HG03095 (cell line): ENCODE measurements around the gene LSM2.

Experiments
- ATAC-seq: cut with Tn5 transposase; IDR thresholded peaks from one replicate; pipeline ENCODE4 v1.9.1; 2021; ENCODE audit warnings: moderate library complexity; ENCODE audit not compliant: unreplicated experiment

The LSM2 gene

DNA sequence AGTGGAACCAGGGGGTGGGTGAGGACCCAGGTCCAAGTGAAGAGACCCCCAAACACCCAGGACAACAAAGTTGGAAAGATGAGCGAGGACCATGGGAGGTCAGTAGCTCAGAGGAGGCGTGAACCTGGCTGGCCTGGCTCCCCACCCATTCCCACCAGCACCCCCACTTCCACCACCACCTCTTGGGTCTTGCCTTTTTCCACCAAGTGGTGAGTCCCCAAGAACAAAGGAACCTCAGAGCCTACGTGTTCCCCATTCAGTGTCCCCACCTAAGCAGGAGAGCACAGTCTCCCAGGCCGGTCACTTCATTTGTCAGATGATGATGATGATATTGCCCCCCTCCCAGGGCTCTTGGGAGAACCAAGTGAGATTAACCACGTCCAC, 29.1 kb downstream of the LSM2 start:
- ATAC-seq = no peak

DNA sequence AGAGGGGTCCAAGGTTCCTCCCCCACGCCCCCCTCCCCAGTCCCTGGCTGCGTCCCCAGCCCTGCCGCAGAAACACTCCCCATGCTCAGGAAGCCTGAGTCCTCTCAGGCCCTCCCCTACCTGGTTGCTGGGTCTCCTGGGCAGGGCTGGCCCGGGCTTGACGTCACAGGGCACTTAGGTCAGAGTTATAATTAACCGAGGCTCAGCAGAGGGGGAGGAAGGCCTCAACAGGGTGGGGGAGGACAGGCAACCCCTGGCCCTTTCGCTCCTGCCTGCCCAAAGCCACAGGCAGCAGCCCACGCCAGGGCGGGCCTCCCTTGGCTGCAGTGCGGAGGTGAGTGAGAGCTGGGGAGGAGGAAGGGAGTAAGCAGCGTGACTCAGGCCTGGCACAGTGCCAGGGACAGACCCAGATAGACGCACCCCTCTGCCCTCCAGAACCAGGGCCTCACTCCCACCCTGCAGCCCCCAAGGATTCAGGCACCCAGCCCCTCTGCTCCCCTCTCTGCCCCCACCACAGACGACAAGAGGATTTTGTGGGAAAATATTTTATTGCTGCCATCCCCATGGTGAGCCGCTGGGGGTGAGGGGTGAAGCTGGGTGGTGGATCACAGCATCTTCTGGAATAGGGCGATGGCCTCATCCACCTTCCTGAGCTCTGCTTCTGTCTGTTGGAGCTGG, 29.6 kb downstream of the LSM2 start, which contains the start of gene VWA7:
TSS of gene VWA7 (minus strand) at position 340 of the 678 bp plus-strand sequence. CDS start 549 bp downstream, outside the sequence.
- ATAC-seq = peak; percentile 61

DNA sequence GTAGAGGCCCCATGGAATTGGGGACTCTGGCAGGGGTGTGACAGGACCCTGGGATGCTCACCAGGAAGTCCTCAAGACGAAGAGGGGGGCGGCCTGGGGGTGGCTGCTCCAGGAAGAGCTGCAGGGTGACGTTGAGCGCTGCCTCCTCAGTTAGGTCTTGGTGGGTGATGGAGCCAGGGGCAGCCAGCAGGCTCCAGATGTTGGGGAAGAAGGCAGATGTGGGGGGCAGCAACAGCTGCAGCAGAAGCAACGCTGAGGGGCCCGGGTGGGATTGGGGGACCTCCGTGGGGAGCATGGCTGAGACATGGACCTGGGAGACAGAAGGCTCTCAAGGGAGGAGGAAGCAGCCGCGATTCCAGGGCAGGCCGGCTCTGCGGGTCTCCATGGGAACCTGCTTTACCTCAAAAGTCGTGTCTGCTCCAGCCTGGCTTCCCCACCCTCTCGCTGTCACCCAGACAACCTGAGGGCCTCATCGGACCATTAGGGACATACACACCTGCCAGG, 30.2 kb downstream of the LSM2 start:
- ATAC-seq = no peak

DNA sequence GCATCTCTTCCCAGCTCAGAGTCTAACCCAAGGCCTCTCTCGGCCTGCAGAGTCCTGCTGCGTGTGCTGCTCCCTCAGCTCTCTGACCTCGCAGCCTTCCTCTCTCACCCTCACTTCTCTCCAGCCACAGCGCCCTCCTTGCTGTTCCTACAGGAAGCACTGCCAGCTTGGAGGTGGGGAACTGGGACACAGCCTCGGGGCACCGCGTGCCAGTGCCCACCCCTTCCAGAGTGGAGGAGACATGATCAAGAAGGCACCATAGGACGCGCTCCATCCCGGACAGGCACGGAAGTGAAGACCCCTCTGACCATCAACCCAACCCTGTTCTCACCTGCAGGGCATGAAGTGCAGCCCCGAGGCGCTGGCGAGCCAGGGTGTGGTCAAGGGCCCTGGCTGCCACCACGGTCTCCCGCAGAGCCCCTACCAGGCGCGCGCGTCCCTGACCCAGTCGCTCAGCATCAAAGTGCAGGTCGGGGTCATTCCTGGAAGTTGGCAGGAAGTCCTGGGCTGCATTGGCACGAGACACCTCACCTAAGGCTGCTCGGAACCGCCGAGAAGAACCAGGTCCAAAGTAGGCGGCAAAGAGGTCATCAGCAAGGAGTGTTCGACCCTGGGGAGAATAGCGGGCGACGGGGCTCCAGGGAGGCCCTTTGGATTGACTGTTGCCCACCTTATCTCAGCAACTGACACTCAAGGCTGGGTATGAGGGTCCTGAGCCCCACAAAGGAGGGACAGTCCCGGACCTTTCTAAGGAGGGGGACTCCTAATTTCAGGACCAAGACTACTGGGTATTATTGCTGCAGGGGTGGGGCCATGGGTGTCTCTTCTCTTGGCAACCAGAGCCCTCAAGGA, 30.9 kb downstream of the LSM2 start:
- no peak for ATAC-seq

DNA sequence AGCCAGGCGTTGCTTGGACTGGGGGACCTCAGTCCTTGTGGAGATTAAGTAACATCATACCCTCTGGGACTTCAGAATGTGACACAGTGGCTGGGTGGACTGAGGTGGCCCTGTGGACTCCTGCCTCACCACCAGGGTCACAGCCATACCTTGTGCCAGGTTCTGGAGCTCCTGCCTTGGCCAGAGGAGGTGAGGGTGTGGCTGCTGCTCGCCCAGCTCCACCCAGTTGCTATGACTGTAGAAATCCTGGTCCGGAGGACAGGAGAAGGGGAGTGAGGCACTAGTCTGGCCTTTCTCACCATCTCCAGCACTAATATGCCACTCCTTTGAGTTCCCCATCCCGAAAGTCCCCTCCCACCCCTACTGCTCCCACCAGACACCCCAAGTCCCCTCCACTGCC, 31.6 kb downstream of the LSM2 start:
- ATAC-seq = no peak

DNA sequence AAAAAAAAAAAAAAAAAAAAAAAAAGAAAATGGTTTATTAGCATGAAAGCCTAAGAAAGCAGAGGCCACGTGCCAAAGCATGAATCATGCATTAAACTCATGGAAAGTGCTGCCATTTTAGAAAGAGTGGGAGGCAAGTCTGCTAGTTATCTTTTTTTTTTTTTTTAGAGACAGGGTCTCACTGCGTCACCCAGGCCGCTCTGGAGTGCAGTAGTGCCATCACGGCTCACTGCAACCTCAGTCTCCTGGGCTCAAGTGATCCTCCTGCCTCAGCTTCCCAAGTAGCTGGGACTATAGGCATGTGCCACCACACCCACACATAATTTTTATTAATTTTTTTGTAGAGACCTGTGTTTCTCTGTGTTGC, 34.8 kb downstream of the LSM2 start:
- ATAC-seq = no peak

DNA sequence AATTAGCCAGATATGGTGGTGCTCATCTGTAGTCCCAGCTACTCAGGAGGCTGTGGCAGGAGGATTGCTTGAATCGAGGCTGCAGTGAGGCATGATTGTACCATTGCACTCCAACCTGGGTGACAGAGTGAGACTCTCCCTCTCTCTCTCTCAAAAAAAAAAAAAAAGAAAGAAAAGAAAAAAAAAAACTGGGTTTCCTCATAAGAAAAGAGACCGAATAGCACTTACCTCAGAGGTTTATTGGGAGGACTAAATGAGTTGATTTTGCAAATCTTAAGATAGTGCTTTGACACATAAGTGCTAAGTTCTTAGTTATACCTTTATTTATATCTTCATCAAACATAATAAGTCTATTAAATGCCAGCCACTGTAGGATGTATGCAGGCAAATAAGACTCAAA, 35.9 kb downstream of the LSM2 start:
- ATAC-seq = no peak

DNA sequence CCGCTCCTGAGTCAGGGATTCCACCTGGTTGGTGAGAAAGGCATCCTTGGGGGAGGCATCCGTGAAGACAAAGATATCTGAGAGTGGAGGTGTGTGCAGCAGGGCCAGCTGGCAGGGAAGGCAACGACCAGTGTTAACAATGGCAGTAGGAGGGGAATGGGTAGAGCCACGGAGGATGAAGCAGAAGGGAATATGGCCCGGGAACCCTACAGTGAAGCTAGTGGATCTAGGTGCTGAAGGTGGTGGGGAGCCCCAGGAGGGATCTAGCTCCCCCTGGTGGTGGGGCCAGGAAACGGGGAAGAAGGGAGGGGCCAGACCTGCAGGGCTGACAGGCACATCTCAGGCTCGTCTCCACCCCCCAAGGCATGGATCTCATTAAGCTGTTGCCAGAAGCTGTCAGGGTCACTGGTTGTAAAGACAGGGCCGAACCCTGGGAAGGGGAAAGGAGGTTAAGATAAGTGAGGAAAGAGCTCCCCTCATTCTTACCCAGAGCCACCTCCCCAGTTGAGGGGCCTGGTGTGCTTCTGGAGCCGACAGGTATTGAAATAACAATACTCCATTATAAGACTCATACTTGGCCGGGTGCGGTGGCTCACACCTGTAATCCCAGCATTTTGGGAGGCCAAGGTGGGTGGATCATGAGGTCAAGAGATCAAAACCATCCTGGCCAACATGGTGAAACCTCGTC, 36.9 kb downstream of the LSM2 start:
- no peak for ATAC-seq

DNA sequence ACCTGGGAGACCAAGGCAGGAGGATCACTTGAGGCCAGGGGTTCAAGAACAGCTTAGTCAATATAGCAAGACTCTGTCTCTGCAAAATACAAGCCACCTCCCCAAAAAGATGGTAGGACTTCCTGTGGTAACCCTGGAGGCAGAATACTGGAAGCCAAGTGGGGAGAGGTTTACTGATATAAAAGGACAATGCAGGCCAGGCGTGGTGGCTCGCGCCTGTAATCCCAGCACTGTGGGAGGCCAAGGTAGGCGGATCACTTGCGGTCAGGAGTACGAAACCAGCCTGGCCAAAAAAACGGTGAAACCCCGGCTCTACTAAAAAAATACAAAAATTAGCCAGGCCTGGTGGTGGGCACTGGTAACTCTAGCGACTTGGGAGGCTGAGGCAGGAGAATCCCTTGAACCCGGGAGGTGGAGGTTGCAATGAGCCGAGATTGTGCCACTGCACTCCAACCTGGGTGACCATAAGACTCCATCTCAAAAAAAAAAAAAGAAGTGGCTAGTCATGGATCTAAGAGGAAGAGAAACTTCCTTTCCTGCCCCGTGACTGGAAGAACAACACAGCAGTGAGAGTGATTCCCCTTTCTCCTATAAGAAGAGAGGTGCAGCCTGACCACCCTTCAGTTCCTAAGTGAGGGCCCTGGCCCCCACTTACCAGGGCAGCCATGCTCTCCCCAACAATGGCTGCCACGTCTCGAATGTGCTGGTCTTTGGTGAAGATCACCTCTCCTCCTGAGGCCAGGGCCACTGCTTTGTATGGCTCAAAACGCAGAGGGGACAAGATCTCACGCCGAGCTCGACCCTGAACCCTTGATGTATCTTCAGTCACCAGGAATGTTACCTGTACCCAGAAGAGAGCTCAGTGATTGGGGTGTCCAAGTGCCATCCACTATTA, 38.2 kb downstream of the LSM2 start:
- no peak for ATAC-seq

DNA sequence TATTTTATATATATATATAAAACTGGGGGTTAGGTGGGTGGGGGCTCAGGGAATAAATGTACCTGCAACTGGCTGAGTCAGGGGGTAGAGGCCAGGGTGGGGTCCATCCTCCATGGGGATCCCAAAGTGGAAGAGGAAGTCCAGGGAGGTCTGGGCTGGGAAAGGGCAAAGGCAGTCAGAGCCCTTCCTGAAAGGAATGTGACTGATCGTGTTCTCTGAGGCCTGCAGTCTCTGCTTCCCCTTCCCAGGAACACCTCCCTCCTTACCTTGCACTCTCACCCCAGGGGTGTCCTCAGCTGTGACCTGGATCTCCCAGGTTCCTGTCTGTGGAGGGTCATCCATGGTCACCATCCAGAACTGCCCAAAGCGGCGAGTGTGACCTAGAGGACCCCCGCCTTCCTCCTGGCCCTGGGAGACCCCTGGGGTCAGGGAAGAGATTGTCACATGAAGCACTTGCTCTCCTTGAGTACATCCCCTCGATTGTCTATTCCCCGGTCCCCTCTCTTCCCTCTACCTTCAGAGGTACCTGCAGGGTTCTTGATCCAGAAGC, 39.6 kb downstream of the LSM2 start:
- ATAC-seq = no peak

DNA sequence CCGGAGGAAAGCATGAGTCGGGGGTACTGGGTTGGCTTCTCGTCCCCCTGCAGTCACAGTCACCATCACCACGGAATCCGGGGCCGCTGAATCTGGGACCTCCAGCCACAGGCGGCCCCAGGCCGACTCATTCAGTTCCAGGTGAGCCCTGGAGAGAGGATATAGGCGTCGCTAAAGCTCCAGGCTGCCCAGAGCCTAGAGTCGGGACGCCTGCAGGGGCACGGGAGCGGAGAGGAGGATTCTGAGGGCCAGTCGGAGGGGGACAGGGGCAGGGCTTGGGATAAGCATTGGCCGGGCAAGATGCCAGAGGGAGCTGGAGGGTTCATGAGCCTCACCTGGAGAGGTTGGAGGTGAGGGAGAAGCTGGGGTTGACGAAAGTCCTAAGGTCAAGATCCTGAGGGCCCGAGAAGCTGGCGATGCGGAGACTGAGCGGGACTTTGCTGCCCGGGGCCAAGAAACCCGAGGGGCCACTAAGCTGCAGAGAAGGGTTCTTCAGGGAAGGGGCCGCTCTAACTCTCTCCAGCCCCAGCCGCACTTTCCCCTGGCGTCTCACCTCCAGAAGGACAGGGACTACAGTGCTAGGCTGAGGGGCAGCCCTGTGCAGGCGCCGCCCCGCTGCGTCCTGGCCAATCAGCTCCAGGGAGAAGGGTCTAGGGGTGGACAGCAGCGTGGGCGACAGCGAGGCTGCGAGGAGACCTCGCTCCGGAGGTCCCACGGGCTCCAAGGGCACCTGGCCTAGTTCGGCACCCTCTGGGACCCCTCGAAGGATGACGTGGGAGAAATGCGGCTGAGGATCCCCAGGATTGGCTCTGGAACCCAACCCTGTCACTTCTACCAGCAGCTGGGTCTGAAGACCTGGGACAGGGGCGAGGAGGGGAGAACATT, 40.6 kb downstream of the LSM2 start:
- ATAC-seq = no peak

DNA sequence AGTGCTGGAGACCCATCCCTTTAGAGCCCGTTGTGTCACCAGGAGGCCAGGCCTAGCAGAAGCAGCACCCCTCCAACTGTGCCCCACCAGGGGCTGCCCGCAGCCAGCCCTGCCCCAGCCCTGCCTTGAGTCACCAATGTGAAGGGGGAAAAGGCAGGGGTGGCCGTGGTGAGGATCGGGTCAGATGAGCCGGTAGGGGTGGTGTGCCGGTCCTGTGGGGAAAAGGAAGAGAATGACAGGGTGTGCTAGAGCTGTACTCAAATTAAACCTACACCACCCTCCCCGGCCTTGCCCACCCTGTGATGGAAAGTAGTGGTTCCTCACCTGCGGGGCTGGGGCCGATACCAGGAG, 41.2 kb downstream of the LSM2 start:
- ATAC-seq = no peak

DNA sequence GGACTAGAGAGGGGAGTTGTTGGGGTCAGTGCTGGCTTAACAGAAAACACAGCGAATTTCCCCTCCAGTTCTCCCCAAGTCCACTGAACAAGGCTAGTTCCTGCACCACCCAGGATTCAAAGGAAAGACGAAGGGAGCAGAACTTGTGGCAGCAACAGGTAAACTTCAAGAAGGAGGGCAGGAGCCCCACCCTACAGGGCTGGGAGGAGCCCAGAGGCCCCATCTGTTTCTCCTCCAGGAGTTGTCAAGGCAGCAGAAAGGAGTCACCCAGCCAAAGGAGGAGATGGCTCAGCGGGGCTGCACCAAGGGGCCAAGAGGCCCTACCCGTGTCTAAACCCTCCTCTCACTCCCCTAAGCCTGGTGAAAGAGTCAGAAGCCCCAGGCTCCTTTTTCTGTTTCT, 42.6 kb downstream of the LSM2 start:
- no peak for ATAC-seq

DNA sequence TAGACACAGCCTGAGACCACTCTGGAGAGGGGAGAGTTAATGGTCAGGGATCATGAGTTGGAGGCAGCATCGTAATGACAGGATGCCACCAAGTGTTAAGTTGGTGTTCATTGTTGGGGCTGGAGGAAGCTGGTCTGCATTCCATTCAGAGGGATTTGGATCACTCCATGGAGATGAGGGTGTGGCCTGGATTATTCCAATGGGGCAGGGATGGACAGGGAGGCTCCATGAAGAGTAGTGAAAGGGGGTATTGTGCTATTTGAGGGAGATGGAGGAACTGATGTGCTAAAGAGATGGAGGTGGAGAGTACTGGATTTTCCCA, 43.2 kb downstream of the LSM2 start:
- no peak for ATAC-seq

DNA sequence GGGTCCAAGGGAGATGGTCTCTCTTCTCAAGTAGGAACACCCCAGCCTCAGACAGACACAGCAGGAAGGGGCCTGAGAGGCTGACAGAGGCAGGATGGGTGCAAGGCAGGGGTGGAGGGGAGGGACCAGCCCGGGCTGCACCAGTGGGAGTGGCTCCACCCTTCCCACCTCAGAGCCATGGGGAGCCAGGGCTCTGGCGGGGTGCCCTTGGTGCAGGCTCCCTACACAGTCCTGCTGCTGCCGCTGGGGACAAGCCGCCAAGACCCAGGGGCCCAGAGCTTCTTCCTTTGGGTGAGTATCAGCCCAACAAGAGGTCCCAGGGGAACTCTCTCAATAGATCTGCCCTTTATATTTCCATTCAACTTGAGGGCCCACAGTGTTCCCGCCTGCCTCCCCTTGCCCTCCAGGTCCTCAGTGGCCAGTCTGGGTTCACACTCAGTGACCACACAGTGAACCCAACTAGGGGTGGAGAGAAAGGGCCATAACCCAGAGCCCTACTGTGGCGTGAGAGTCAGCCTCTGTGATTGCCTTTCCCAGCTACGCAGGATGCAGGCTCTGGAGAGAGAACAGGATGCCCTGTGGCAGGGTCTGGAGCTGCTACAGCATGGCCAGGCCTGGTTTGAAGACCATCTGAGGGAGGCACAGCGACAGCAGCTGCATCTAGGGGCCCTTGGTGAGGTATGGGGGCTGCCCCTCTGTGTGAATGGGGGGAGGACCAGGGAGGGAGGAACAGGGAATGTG, 43.7 kb downstream of the LSM2 start:
- ATAC-seq = no peak

DNA sequence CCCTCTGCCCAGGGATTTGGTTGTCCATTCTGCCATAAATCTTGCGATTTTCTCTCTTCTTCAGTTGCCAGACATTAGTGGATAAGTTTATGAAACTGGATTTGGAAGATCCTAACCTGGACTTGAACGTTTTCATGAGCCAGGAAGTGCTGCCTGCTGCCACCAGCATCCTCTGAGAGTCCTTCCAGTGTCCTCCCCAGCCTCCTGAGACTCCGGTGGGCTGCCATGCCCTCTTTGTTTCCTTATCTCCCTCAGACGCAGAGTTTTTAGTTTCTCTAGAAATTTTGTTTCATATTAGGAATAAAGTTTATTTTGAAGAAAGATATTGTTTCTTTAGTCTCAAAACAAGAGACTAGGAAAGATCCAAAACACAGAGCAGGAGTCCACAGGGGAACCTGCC, 44.4 kb downstream of the LSM2 start, which contains the start of gene SAPCD1:
TSS of gene SAPCD1 (plus strand) at position 301 of the 400 bp plus-strand sequence. CDS start 399 bp downstream, outside the sequence.
- no peak for ATAC-seq

DNA sequence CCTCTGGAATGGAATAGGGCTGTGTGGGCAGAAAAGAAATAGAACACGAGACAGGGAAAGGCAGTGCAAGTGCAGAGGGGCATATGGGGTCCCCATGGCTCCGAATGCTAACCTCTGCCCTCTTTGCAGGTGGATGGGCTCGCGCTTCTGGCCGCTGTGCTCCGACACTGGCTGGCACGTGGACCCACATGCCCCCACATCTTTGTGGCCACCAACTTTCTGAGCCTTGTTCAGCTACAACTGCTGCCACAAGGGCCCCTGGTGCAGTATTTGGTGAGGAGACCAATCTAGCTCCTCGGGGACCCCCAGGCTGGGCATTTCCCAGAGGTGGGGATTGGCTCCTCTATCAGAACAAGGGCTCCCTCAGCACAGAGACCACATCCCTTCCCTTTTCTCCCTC, 45.4 kb downstream of the LSM2 start:
- ATAC-seq = no peak

DNA sequence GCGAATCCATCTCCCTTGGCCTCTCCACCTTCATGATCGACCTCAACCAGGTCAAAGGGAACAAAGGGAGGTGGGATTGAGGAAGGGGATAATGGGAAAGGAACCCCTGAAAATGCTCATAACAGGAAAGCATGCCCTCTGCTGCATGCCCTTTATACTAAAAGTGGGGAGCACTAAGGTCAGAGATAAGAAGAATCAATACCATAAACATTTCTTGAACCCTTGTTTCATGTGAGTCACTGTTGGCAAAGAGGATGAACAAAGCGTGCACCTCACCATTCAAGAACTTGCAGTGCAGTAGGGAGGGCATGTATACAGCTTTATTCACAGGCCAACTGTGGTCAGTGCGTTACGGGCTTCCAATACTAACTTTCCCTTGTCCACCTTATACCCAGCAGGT, 46.0 kb downstream of the LSM2 start:
- ATAC-seq = no peak

DNA sequence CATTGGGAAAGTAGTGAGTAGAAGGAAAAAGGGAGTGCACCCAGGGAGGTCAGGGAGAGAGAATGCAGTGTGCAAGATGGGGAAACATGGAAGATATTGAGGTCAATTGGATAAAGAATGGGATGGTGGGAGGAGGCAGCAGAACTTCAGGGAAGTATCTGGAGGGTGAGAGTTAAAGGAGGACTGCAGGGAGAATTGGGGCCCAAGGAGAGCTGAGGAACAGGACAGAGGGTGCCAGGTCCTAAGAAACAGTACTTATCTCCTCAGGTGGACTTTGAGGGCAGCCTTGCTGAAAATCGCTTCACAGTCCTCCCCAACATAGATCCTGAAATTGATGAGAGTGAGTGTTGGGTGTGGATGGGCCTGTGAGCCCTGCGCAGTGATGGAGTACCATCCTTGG, 48.5 kb downstream of the LSM2 start:
- no peak for ATAC-seq
